Activated CD4-positive, alpha-beta T cell treated with anti-CD3 and anti-CD28 coated beads, Interleukin-2, amount 50 U/mL, for 4 hours (primary cell): ENCODE measurements around the gene CRYGC.
A peak's percentile ranks its signal among the peaks of the same experiment; 100 is the strongest.
"Not testable (repeated sequence)": the region's sequence is repeated elsewhere in the genome, so short reads cannot be mapped to it uniquely, and the experiment has no call there.

ENCODE experiments used
- DNase-seq, 2 experiments: peaks; one replicate each; pipeline ENCODE4 v3.0.0-alpha.2; 2020

Gene CRYGC, protein sequence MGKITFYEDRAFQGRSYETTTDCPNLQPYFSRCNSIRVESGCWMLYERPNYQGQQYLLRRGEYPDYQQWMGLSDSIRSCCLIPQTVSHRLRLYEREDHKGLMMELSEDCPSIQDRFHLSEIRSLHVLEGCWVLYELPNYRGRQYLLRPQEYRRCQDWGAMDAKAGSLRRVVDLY

DNA sequence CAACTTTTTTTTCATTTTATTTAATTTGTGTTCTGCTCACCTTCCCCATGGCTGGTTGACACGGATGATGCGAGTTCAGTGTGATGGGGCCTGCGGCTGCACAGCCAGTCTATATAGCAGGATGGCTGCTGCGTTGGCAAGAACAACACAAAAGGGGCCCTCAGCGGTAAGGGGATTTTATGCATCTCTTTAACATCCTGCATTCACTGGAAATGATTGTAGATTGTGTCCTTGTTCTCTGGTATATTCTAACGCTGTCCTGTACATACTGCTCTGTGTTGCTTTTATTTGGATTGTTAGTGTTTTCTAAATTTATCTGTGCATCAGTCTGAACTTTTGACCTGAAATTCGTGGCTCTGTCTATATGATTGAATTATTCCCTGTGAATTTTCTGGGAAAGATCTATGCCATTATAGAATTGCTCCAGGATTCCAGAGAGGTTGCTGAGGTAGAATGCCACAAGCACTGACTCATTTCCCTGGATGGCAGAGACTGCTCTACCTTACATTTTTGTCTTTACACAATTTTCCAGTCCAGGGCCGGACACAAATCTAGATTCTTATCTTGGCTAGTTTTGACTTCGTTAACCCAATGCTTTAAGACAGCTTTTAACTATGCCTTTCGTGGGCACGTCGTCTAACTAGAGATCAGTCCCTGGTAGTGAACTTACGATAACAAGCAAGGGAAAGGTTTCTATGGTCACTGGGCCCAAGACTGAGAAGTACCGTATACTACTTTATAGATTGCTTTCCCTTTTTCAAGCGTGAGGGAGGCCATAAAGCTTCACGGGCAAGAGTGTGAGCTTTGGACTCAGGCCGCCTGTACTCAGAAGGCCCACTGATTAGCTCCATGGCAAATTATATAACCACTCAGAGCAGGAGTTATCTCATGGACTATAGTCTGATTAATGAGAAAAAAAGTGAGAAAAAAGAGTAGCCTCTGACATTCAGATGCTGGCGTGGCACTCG, at the start of gene CRYGC:
Gene CRYGC (minus strand): TSS at position 85 of the 968 bp plus-strand sequence. CDS start 36 bp downstream, at position 49.
- no peak for DNase-seq

DNA sequence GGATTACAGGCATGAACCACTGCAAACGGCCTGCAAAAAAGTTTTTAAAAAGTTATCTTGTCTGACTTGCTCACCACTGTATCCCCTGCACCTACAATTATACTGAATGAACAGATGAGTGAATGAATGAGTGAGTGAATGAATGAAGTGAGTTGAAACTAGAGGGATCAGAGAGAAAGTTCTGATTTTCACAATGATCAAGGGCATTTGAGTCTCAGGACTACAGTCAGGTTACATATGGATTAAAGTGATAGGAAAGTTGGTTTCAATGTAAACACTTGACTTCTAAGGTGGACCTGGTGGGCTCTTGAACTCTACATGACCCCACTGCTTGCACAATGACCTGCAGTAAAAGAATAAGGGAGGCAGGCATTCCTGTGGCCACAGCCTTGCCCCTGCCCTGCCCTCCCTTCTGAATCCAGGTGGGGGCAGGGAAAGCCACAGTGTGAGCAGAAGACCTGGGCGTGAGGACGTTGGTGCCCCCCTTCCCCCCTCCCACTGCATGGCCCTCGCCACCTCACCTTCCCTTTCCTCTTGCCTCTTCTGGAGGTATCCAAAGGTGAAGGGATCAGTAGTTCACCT, 49.5 kb upstream of the CRYGC start:
- no peak for DNase-seq

DNA sequence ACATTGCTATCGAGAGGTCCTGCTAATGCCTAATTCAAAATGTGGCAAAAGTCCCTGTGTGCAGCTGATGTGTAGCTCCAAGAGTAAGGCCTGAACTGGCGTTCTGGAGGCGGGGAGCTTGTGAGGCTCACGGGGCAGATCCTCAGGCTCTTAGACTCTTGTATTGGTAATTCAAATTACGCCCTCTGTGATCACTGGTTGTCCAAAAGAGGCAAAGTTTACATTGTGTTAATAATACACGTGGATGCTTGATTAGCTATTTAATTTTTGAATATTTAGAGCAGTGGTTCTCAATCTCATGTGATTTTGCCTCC, 46.2 kb upstream of the CRYGC start:
- no peak for DNase-seq

DNA sequence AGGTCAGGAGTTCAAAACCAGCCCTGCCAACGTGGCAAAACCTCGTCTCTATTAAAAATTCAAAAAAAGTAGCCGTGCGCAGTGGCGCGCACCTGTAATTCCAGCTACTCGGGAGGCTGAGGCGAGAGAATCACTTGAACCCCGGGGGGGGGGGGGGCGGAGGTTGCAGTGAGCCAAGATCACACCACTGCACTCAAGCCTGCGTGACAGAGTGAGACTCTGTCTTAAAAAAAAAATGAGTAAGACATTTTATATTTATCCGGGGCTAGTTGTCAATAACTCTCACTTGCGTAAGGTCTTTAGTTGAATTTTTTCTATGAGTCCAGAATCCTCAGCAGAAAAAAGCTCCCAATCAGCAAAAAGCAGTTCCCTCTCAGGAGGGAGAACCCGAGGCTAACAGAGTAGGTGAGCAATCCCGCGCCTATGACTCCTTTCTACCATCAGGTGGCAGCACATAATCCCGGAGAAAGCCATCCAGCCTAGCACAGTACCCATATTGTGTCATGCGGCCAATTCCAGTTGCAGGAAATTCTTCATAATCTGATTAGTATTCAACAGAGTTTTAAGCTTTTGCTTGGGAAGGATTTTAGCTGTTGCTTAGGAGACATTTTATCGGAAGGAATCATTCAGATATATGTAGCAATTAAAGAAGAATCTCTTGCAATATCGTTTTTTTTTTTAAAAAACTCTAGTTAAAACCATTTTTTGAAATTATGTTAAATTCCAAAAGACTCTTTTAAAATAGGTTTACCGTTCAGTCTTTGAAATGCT, 45.6 kb upstream of the CRYGC start:
- peak; percentile 44 to 46 for DNase-seq

DNA sequence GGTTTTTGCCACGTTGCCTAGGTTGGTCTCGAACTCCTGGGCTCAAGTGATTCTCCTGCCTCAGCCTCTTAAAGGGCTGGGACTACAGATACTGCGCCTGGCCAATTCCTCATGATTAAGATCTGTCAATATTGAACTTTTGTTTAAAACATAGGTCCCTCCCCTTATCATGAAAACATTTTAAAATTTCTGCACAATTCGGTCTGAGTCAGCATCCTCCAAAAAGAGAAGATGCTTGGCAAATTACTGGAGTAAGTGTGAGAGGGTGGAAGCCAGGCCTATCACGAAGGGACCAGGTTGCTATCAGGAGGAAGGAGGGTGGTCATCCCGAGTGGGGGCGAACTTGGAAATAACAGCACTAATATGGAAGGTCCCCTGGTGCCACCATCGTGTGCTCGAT, 44.5 kb upstream of the CRYGC start:
- no peak for DNase-seq

DNA sequence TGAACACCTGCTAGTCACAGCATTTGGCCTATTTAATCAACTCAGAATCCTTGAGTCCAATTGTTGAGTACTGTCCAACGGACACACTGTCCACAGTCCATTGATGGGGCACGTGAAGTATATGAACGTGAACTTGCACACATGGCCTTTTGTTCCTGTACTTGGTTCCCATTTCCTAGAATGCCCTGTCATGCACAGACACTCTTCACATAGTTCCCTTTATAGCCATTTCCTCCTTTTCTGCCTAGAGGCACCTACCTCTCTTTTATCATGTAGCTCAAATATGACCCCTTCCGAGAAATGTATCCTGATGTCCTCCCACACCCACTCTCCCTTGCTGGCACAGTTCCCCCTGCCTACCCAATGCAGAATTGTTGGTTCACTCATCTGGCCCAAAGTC, 42.5 kb upstream of the CRYGC start:
- no peak for DNase-seq

DNA sequence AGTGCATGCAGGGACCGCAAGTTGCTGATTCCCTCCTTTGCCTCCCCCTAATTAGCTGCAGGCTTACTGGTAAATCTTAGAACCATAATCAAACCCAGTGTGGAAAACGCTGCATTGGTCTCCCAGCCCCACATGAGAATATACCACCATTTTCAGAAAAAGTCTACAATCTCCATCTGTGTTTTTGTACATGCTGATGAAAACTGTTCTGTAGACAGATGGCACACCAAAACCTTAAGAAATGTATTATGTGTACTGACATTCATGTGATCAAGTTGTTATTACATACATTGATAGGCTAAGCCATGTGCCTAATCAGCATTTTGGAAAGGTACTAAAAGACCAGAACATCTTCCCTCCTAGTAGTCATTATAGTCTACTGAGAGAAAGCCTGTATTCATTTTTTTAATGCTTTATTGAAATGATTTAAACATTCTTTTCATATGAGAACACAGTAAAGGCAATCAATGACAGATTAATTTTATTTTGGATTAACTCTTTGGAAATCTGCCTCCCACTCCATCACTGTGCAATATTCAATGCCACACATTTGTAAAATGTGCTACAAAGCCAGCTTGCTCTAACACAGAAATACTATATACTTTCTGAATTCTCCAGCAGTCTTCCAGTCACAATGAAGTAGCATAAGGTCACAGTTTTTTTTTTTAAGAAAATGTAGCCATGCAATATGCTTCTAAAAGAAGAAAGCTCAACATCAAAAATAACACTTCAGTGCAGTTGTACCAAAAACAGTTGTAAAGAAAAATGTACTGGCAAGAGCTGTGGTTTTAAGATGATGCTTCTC, 35.5 kb upstream of the CRYGC start:
- no peak for DNase-seq

DNA sequence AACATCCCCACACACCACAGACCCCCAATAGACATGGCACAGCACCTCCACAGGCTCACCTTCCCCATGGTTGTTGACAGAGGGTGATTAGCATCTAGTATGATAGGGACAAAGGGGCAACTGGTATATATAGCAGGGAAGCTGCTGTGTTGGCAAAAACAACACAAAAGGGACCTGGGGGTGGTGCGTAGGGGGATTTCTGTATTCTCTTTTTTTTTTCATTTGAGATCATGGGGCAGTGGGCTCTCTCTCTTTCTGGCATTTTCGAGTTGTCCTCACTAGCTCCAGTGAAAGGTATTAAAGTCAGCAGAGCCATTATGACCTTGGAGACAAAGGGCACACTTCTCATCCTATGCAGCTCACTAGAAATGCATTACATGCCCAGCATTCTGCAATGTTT, 33.9 kb upstream of the CRYGC start, which contains the start of gene CRYGA:
Gene CRYGA (minus strand): TSS at position 101 of the 400 bp plus-strand sequence. CDS start 33 bp downstream, at position 68.
- no peak for DNase-seq

DNA sequence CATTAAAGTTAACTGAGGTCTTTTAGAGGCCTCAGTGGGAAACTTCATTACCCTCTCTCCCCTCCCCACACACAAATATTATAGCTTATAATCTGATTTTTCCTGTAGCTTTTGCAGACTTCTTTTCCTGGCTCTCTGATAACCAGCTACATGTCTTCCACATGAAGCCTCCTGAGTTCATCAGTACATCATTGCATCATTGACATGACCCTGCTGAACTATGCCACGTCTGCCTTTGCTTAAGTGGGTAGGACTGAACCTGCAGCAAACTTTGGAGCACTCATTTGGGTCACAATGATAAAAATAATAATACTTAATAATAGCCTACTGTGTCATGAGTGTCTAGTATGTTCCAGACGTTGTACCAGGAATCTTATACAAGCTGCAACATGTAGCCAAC, 26.8 kb upstream of the CRYGC start:
- no peak for DNase-seq

DNA sequence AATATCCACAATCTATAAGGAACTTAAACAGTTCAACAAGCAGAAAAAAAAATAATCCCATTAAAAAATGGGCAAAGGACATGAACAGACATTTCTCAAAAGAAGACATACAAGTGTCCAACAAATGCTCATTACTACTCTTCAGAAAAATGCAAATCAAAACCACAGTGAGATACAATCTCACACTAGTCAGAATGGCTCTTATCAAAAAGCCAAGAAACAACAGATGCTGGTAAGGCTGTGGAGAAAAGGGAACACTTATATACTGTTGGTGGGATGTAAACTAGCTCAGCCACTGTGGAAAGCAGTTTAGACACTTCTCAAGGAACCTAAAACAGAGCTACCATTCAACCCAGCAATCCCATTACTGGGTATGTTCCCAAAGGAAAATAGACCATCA, 23.5 kb upstream of the CRYGC start:
- DNase-seq: no peak

DNA sequence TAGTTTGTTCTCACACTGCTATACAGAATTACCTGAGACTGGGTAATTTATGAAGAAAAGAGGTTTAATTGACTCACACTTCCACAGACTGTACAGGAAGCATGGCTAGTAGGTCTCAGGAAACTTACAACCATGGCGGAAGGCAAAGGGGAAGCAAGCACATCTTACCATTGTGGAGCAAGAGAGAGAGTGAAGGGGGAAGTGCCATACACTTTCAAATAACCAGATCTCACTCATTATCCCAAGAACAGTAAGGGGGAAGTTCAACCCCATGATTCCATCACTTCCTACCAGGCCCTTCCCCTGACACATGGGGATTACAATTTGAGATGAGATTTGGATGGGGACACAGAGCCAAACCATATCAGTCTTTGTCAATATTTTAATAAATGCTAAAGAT, 21.3 kb upstream of the CRYGC start:
- DNase-seq: no peak

DNA sequence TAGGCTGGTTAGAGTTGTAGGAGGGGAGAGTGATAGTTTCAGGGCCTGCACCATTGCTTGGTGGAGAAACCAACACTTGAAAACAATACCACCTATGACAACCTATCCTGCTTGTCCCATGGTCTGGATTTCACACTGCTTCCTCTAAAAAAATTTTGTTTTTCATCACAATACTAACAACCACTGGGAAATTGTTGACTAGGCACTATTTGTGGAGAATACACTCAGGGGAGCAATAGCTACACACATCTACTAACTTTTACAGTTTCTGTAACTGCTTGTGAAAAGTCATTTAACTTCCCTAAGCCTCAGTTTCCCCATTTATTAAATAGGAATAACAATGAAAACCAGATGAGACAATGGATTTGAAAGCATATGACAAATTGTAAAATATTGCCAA, 20.5 kb upstream of the CRYGC start:
- no peak for DNase-seq

DNA sequence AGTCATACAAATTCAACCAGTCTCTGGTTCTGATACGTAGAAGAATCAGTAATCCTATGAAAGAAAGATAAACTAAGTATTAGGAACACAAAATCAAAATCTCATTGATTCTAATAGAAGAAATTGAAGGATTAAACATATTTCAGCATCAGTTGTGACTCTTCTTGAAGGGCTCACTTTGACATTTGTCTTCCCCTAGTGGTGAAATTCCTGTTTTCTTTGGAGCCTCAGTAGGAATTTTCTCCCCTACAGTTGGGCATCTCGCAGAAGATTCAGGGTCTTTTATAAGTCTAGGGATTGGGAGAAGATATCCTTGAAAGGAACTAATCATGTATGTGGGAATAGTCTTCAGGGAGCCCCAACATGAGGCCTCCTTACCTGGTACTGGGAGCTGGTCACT, 19.2 kb upstream of the CRYGC start:
- DNase-seq: no peak

DNA sequence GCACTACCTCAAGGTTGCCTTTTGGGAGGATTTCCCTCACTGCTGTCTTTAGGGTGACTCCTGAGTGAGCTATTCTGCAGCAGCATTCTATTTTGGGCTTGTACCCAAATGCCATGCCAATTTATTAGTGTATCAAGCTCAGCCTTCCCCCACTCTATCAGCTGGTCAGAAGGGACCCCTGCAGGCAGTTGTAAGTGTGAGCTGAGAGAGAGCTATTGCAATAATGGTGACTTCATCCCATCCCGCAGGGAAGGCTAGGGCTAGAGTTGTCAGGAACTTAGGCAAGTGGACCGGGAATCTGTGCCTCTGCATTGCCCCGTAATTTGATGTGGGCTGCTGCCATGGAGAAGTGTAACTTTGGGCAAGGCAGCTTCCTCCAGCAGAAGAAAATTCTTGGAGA, 18.1 kb upstream of the CRYGC start:
- no peak for DNase-seq

DNA sequence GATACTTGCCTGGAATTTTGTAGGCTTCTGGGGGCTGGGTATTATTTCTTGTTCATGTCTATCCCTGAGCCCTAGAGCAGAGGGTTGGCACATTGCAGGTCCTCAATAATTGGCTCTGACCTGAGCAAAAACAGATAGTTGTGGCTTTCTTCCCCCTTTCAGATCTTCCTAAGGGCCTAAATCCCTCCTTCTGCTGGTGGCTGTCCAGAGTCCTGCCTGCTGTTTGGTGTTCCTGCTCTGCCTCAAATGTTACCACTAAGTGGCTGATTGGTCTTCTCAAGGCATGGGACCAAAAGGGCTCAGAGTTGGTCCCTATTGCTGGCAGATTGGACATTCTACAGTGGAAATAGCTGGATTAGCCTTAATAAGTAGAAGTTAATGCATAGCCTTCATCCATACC, 17.4 kb upstream of the CRYGC start:
- DNase-seq: no peak

DNA sequence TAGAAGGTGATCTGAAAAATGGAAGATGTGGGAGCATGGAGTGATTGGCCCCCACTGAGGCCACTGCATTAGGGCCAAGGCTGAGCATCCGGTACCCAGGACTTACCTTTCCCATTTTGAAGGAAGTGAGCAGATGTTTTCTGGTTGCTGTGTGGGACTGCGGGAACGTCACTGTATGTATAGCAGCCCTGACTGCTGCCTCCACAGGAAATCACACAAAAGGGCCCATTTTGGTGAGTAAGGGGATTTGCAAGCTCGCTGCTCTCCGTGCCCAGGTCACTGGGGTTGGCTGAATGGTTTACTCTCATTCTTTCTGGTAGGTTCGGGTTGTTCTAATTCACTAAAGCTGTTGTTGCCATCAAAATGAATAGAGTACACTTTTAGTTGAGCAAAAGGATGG, 16.4 kb upstream of the CRYGC start, which contains the start of gene CRYGB:
Gene CRYGB (minus strand): TSS at position 153 of the 400 bp plus-strand sequence. CDS start 38 bp downstream, at position 115.
- DNase-seq: no peak

DNA sequence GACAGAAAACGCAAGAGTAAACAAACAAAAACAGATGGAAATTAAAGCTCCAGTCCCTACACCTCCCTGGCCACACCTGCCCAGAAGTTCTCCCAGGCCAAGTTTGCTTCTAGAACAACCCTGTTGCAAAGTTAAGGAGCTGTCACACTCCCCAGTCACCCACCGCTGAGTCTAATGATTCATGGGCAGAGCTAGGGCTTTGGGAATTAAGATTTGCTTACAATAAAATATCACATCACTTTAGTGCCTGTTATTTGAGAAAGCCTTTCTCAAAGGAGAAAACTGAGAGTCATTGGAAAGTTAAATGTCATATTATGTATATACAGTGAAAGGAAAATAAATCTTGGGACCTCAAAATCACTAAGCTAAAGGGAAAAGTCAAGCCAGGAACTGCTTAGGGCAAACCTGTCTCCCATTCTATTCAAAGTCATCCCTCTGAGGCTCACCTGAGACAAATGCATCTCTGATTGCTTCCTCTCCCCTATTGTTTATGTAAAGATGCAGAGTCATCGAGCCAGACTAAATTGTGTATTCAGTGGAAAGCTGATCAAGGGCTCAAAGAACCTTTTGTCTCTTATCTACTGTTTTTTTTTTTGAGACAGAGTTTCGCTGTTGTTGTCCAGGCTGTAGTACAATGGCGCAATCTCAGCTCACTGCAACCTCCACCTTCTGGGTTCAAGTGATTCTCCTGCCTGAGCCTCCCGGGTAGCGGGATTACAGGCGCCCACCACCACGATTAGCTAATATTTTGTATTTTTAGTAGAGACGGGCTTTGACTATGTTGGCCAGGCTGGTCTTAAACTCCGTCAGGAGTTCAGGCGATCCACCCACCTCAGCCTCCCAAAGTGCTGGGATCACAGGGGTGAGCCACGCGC, 13.5 kb upstream of the CRYGC start:
- no peak for DNase-seq

DNA sequence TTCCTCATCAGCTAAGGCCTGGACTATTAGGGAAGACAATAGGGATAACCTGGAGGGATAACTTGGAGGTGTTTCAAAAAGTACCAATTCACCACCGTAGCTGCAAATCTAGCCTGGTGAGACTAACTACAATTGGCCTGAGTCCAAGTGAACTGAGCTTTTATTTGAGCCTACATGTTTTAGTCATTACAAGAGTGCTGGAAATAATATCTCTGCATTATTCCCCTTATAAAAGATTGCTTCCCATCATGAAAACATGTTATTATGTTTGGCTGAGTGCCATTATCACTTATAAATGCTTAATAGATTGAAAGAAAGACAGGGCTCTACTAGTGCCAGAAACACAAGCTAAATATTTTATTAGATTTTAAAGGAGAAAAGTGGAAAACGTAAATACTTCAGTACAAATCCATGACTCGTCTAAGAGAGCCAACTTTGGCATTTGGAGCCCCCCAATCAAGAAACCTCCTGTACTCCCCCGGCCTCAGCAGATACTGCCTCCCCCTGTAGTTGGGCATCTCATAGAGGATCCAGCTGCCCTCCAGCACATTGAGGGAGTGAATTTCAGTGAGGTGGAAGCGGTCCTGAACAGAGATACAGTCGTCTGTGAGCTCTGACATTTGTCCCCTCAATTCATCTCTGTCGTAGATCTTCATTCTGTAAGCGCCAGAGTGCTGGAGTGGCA, 12.8 kb upstream of the CRYGC start:
- DNase-seq: no peak

DNA sequence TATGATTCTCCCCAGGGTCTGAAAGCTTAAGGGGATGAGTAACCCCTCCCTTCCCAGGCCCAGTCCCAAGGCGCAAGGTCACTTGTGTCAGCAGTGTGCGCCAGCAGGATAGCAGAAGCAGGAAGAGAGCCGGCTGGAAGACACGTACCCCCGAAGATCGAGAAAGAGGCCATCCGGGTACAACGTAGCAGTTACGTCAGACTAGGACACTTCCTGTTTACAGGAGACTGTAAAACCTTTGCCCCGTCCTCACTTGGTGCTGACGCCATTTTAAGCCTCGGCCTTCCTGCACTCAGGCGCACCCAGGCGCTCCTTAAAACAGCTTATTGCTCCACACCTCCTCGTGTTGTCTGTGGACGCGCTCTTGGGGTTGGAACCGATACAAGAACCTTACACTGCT, 9.8 kb upstream of the CRYGC start:
- DNase-seq: no peak

DNA sequence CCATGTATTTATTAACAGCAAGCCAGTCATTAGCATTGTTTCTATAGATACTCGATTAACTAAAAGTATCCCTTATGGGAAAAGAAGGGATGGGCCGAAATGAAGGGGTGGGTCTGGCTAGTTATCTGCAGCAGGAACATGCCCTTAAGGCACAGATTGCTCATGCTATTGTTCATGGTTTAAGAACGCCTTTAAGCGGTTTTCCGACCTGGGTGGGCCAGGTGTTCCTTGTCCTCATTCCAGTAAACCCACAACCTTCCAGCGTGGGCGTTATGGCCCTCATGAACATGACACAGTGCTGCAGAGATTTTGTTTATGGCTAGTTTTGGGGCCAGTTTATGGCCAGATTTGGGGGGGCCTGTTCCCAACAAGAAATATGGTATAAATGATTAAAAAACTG, 8.7 kb upstream of the CRYGC start:
- not testable (repeated sequence) for DNase-seq

DNA sequence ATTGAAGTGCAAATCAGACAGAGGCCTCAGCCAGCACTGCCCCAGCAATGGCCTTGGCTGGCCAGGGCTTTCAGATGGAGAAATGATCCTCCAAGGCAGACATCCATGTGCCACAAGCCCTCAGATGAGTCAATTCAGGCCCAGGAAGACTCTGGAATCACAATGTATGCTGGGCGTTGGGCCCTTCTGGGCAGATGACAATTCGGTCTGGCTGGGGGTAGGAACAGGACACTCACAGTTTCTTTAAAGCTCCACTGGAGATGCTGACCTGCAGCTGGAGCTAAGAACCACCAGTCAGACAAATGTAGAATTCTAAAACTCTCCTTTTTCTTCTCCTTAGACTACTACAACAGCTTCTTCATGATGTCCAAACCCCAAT, 7.1 kb upstream of the CRYGC start:
- DNase-seq: no peak
